Mucosa of rectum (tissue), 2 donors: Measurements from ENCODE around the gene XDH.
A peak's percentile ranks its signal among the peaks of the same experiment; 100 is the strongest.

Experiments
- H3K27ac ChIP-seq, 2 donors: one replicate each; pipeline ENCODE4 v1.7.0; 2013; ENCODE audit warnings: inconsistent platforms in 2 of 2, low read depth in 2 of 2, low read length in 2 of 2
- H3K27me3 ChIP-seq, 2 donors: one replicate each; pipeline ENCODE4 v1.7.0; 2013; ENCODE audit warnings: low read length in 2 of 2; ENCODE audit not compliant: control insufficient read depth in 2 of 2, insufficient read depth in 2 of 2
- H3K36me3 ChIP-seq, 2 donors: one replicate each; pipeline ENCODE4 v1.7.0; 2013; ENCODE audit warnings: low read length in 2 of 2; ENCODE audit not compliant: control insufficient read depth in 2 of 2, insufficient read depth in 2 of 2
- H3K4me1 ChIP-seq, 2 donors: one replicate each; pipeline ENCODE4 v1.7.0; 2013; ENCODE audit warnings: low read length in 2 of 2, mild to moderate bottlenecking in 1 of 2; ENCODE audit not compliant: control insufficient read depth in 2 of 2, insufficient read depth in 2 of 2
- H3K4me3 ChIP-seq, 2 donors: one replicate each; pipeline ENCODE4 v1.7.0; 2013; ENCODE audit warnings: low read length in 2 of 2
- H3K9ac ChIP-seq, 2 donors: one replicate each; pipeline ENCODE4 v1.7.0; 2013; ENCODE audit warnings: low read length in 2 of 2, low read depth in 1 of 2, mild to moderate bottlenecking in 1 of 2
- H3K9me3 ChIP-seq, 2 donors: one replicate each; pipeline ENCODE4 v1.7.0; 2013; ENCODE audit warnings: low read length in 2 of 2; ENCODE audit not compliant: control insufficient read depth in 2 of 2
- donor health status: healthy.
- donor health status: Normal muscosa, but diverticular disease.

XDH gene

GRCh38 chr2:31324016-31324633 is 90.4 kb downstream of the XDH start:
- H3K9ac ChIP-seq = no peak overlapping the region
- H3K27ac ChIP-seq = no peak overlapping the region
- no peaks in the 10 kb centered on the region for H3K9me3 ChIP-seq
- no peaks in the 10 kb centered on the region for H3K4me1 ChIP-seq
- H3K4me3 ChIP-seq = peak overlapping the region in 1 of 2 donors; percentile 51
- no peaks in the 10 kb centered on the region for H3K27me3 ChIP-seq
- H3K36me3 ChIP-seq = no peaks in the 10 kb centered on the region

GRCh38 chr2:31322371-31322770 is 92.2 kb downstream of the XDH start:
- no peaks in the 10 kb centered on the region for H3K27me3 ChIP-seq
- peaks cover 2 to 3% of the 10 kb centered on the region in 2 donors for H3K4me1 ChIP-seq
- H3K9me3 ChIP-seq = no peaks in the 10 kb centered on the region
- H3K27ac ChIP-seq = no peak overlapping the region
- no peak overlapping the region for H3K9ac ChIP-seq
- no peak overlapping the region for H3K4me3 ChIP-seq
- H3K36me3 ChIP-seq = no peaks in the 10 kb centered on the region

DNA sequence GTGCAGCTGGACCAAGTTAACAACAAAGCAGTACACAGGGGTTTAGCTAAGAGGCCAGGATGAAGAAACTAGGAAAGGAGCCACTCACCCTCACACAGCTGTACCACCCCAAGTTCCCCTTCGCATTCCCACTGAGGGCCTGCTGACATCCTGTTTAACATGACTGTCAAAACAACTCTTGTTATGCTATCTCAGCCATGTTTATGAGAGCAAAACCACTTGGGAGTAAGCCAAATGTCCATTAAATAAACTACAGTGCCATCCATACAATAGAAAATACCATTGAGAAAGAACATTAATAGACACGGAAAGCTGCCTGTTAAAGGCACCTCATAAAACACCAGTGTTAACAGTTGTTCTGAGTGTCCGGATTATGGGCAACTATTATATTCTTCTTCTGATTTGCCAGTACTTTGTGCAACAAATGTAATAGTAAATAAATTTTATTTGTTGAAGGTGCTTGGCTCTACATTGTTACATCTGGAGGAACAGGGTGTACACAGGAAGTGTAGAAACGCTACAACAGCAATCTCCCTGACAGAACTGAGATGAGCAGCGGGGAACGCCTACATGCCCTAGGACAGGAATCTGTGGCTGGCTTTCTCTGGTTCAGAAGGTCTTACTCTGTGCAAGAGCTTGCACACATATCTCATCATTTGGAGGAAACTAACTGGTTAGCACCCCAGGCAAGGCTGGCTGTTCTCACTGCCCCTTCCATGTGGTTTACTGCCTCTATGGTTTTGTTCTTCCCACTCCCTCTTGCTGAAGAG is 95.0 kb downstream of the XDH start:
- peak overlapping the region; percentile 2 to 33 for H3K27ac ChIP-seq
- H3K9me3 ChIP-seq = no peaks in the 10 kb centered on the region
- H3K27me3 ChIP-seq = no peaks in the 10 kb centered on the region
- no peaks in the 10 kb centered on the region for H3K36me3 ChIP-seq
- no peak overlapping the region for H3K4me3 ChIP-seq
- H3K4me1 ChIP-seq = peaks cover 2 to 3% of the 10 kb centered on the region in 2 donors
- no peak overlapping the region for H3K9ac ChIP-seq

DNA sequence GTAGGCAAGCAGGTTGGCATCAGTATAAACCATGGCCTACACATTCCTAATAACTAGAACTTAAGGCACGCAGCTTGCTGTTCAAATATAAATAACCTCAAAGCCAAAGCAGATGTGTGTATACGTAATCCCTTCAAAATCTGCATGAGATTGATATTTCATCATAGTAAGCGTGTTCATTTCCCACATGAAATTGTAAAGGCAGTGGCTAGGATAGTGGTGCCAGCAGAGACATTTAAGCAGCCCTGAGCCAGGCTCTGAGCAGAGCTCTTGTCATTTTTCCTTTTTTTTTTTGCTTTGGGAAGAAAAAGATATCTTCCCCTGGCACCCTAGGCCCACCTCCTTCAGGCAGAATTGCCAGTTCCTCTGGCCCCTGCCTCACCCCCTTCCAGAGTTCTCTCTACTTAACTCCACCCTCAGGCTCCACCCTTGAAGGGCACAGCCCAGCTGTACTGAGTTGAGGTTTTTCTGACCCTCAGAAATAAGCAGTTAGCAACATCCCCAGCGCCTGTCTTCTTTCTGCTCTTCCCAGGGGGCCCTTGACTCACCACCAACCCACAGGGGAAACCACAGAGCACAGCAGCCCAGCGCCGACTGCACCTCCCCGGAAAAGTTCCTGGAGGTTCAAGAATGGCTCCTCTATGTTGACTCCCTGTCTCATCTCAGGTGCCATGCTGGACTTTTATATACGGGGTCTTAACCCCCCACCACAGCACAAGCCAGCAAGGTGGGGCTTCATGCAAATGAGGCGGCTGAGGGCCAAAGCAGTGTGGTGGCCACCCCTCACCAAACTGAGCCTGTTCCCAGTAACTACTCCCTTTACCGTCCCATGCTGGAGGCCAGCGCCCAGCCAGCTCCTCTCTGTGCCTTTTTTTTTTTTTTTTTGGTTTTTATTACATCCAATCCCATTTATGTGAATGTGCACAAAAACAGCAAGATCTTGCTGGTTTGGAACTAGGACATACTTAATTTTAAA is 95.9 kb downstream of the XDH start:
- Histone ChIP-seq H3K27me3 (no peaks in the 10 kb centered on the region), H3K9ac (no peak overlapping the region), H3K4me1 (peaks cover 2 to 3% of the 10 kb centered on the region in 2 donors), H3K4me3 (no peak overlapping the region), H3K36me3 (no peaks in the 10 kb centered on the region), H3K27ac (peak overlapping the region; percentile 27 to 48), H3K9me3 (no peaks in the 10 kb centered on the region)

DNA sequence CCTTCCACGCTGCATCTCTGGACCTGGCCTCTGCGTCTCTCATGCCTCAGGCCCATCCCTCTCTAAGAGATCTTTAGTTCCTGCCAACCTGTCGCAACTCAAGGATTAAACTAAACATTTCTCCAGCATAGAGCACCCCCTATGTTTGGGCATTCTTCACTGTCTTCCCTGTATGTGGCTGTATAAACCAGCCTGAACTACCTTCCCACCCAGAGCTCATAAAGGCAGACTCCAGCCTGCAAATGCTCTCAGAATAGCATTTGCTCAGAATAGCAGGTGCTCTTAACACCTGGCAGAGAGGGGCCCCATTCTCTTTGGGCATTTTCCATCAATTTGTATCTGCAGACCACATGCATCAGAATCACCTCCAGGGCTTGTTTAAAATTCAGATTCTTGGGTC is 97.1 kb downstream of the XDH start:
- Histone ChIP-seq H3K4me3 (no peak overlapping the region), H3K27ac (no peak overlapping the region), H3K9me3 (no peaks in the 10 kb centered on the region), H3K27me3 (no peaks in the 10 kb centered on the region), H3K9ac (no peak overlapping the region), H3K4me1 (peaks cover 2 to 3% of the 10 kb centered on the region in 2 donors), H3K36me3 (no peaks in the 10 kb centered on the region)

DNA sequence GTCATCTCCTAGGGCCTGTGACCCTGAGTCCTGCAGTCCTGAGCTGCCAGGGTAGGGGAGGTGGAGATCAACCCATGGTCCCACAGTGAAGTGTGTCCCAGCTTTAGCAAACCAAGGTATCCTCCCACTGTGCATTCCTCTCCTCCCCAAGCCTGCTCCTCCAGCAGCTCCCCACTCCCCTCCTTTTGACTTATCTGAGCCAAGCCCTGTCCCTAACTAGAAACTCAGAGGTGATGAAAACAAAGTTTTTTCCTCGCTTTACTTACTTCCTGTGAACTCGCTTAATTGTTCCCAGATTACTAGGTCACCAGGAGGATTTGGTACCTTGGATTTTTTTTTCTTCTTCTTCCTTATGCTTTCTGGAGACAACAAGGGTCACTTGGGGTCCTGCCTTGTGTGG is 99.8 kb downstream of the XDH start:
- Histone ChIP-seq H3K36me3 (no peaks in the 10 kb centered on the region), H3K27ac (no peak overlapping the region), H3K4me1 (peaks cover 2 to 3% of the 10 kb centered on the region in 2 donors), H3K9ac (no peak overlapping the region), H3K9me3 (no peaks in the 10 kb centered on the region), H3K27me3 (no peaks in the 10 kb centered on the region), H3K4me3 (no peak overlapping the region)

DNA sequence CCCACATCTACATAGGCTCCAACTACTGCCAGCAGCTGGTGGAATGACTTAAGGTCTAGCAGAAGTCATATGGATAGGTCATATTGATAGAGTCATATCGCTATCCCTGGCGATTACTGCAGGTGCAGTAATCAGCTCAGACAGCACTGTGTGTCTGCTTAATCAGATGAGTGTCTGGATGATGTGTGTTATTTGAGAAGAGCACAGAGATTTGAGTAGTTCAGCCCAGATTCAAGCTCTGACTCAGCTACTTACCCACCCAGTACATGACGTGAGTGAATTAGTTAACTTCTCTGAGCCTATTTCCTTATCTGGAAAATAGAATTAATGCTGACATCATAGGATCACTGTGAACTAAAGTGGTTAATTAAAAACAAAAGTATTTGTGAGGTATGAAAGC is 101.6 kb downstream of the XDH start:
- no peak overlapping the region for H3K4me3 ChIP-seq
- no peaks in the 10 kb centered on the region for H3K27me3 ChIP-seq
- H3K36me3 ChIP-seq = no peaks in the 10 kb centered on the region
- H3K9me3 ChIP-seq = no peaks in the 10 kb centered on the region
- H3K9ac ChIP-seq = no peak overlapping the region
- no peaks in the 10 kb centered on the region for H3K4me1 ChIP-seq
- H3K27ac ChIP-seq = no peak overlapping the region

GRCh38 chr2:31304816-31305215 is 109.7 kb downstream of the XDH start:
- no peak overlapping the region for H3K27ac ChIP-seq
- no peaks in the 10 kb centered on the region for H3K4me1 ChIP-seq
- H3K4me3 ChIP-seq = no peak overlapping the region

GRCh38 chr2:31302940-31303563 is 111.5 kb downstream of the XDH start:
- Histone ChIP-seq H3K9me3 (no peaks in the 10 kb centered on the region), H3K36me3 (no peaks in the 10 kb centered on the region), H3K4me3 (no peak overlapping the region), H3K27me3 (no peaks in the 10 kb centered on the region), H3K9ac (no peak overlapping the region), H3K27ac (no peak overlapping the region), H3K4me1 (no peaks in the 10 kb centered on the region)

More at GRCh38 chr2:31304816-31305215, 109.7 kb downstream of the XDH start:
- no peaks in the 10 kb centered on the region for H3K9me3 ChIP-seq
- H3K36me3 ChIP-seq = no peaks in the 10 kb centered on the region
- H3K9ac ChIP-seq = no peak overlapping the region
- no peaks in the 10 kb centered on the region for H3K27me3 ChIP-seq
